Smooth muscle cell of the umbilical artery (primary cell): ENCODE data around the gene KDELR1. TPM values are rescaled to one million over a fixed set of nuclear protein-coding genes. Genes with fewer than 3 reads are reported as not detected.

ENCODE experiments used
- total RNA-seq: library from RNA; depleted of rRNA; stranded (reverse); fragments of >200 nt; gene quantifications from 2 replicates; pipeline ENCODE4 v1.2.3, GENCODE V29; 2014

Gene KDELR1
- total RNA-seq, result 76.6 and 96.8 TPM in 2 replicates

GRCh38 chr19:48391100-48392005, at the start of gene KDELR1:
TSS of gene KDELR1 (minus strand) at chr19:48391551. CDS start at chr19:48391358, 193 bp downstream.

GRCh38 chr19:48393559-48394330, 2.4 kb upstream of the KDELR1 start, which contains the start of gene GRIN2D:
TSS of gene GRIN2D (plus strand) at chr19:48393668. CDS start at chr19:48398393, 4,725 bp downstream.

GRCh38 chr19:48363810-48364597, 27.3 kb downstream of the KDELR1 start, which contains the start of the genes SYNGR4 and TMEM143:
TSS of gene SYNGR4 (plus strand) at chr19:48364367. CDS start at chr19:48365843, 1,476 bp downstream.
TSS of gene TMEM143 (minus strand) at chr19:48363940. CDS start at chr19:48363920, 20 bp downstream.

Other genes starting within 250 kb of the KDELR1 start
- gene LIG1, start 221.2 kb downstream of the KDELR1 start, total RNA-seq, result 5.3 and 18.5 TPM in 2 replicates
- gene ZSWIM9, start 220.9 kb downstream of the KDELR1 start, total RNA-seq, result 2.7 and 3.3 TPM in 2 replicates
- 11.6 and 14.7 TPM in 2 replicates for gene CARD8, start 135.6 kb downstream of the KDELR1 start, total RNA-seq
- gene ZNF114, start 121.5 kb downstream of the KDELR1 start, total RNA-seq, result 0.32 and 0.59 TPM in 2 replicates
- 32.1 and 62.7 TPM in 2 replicates for gene EMP3, start 66.0 kb downstream of the KDELR1 start, total RNA-seq
- gene TMEM143, start 27.6 kb downstream of the KDELR1 start, total RNA-seq, result 2.1 and 5.6 TPM in 2 replicates
- not detected in 2 replicates for gene SYNGR4, start 27.2 kb downstream of the KDELR1 start, total RNA-seq
- gene GRIN2D, start 2.1 kb upstream of the KDELR1 start, total RNA-seq, result 1.5 and 2.5 TPM in 2 replicates
- gene GRWD1, start 54.4 kb upstream of the KDELR1 start, total RNA-seq, result 26.1 and 50.7 TPM in 2 replicates
- 0.59 and 1.5 TPM in 2 replicates for gene KCNJ14, start 64.0 kb upstream of the KDELR1 start, total RNA-seq
- gene CYTH2, start 77.8 kb upstream of the KDELR1 start, total RNA-seq, result 33.5 and 37.4 TPM in 2 replicates
- 1.7 and 2.1 TPM in 2 replicates for gene LMTK3, start 120.3 kb upstream of the KDELR1 start, total RNA-seq
- not detected in 2 replicates for gene SULT2B1, start 160.6 kb upstream of the KDELR1 start, total RNA-seq
- gene SPACA4, start 215.2 kb upstream of the KDELR1 start, total RNA-seq, result not detected in 2 replicates
- gene FAM83E, start 223.5 kb upstream of the KDELR1 start, total RNA-seq, result 0.30 and 0.88 TPM in 2 replicates
- 1,037 and 1,647 TPM in 2 replicates for gene RPL18, start 227.6 kb upstream of the KDELR1 start, total RNA-seq
- gene SPHK2, start 228.0 kb upstream of the KDELR1 start, total RNA-seq, result 8.2 and 8.6 TPM in 2 replicates
- 1.2 and 3.3 TPM in 2 replicates for gene DBP, start 245.8 kb upstream of the KDELR1 start, total RNA-seq